Stimulated activated CD8-positive, alpha-beta memory T cell treated with anti-CD3 and anti-CD28 coated beads, Interleukin-15, amount 100 ng/mL, for 4 hours (primary cell): ENCODE measurements around the gene AASS.
A peak's percentile ranks its signal among the peaks of the same experiment; 100 is the strongest.
"Not testable (repeated sequence)": the region's sequence is repeated elsewhere in the genome, so short reads cannot be mapped to it uniquely, and the experiment has no call there.

Experiments used
- DNase-seq, 2 donors: peaks; one replicate each; pipeline ENCODE4 v3.0.0-alpha.2; 2020; ENCODE audit warnings: low read depth in 2 of 2

Gene AASS

DNA sequence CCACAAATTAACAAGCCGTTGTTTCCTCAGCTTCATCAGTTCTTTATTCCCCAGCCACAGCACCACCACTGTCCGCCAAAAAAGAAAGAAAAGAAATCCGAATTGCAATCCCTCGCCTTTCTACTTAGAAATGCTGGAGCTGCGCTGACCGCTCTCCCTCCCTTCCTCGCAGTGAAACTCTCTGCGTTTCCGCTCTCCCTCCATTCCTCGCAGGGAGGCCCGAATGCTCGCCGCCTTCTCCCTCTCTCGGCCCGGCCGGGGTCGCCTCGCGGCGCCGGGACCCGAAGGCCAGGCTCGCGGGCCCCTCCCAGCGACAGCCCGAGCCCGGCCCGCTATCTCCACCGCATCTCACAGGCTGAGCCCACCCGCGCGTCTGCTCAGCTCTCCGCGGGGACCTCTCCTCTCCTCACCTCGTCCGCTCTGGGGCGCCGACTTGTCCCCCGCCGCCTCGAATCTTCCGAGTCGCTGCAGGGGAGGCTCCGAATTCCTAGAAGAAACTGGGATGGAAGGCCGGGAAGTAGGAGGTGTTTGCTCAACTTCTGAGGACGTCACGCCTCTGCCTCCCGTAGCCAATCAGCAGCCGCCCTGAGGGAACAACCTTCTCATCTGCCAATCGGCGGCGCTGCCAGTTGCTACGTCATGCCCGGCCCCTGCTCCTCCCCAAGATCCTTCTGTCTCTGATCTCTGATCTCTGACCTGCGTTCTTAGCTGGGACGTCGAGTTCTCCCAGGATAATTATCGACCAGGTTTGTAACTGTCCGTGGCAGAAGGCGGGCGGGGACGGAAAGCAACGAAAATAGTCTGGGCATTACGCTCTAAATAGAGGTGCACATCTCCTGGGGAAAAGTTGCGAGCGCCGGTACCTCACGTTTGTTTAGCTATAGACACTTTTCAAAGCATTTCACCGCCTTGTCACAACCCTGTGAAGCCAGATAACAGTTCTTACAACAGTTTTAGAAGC is at the start of gene AASS:
TSS of gene AASS (minus strand) at position 499 of the 961 bp plus-strand sequence. CDS start 10,523 bp downstream, outside the sequence.
- DNase-seq = peak; percentile 43 to 59

DNA sequence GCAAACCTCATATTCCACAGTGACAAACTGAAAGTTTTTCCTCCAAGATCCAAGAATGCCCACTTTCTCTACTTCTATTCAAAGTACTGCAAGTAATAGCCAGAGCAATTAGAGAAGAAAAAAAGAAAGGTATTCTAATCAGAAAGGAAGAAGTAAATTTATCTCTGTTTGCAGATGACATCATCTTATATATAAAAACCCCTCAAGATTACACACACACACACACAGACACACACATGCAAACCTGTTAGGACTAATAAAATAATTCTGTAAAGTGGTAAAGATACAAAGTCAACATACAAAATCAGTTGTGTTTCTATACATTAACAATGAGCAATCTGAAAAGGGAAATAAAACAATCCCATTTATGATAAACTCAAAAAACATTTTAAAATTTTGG is 44.7 kb upstream of the AASS start:
- DNase-seq = no peak

- DNase-seq = no peak
Observed at GRCh38 chr7:122183106-122183505, 39.1 kb upstream of the AASS start.

DNA sequence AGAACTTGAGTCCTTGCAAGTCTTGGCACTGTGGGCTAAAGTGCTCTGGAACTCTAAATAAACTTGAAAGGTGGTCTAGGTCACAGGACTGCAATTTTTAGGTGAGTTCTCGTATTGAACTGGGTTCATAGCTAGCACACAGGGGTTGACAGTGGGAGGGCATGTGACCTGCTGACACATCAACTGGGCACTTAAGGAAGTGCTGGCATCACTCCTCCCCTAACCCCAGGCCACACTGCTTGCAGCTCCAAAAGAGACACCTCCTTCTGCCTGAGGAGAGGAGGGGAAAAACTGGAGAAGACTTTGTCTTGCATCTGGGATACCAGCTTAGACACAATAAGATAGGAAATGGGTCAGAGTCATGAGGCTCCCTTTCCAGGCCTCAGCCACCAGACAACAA is 38.0 kb upstream of the AASS start:
- no peak for DNase-seq

DNA sequence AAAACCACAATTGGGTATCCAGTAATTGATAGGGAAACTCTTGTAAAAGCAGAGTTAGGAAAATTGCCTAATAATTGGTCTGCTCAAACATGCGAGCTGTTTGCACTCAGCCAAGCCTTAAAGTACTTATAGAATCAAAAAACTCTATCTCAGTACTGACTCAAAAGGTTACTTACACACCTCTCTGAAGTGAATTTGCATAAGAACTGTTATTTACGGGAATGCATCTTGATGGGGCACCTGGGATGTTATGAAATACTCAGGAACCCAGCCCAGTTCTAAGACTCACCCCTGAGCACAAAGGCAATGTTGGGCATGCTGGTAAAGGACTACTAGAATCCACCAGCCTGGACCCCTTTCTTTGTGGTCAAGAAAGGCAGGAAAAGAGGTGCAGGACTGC is 28.1 kb upstream of the AASS start:
- not testable (repeated sequence) for DNase-seq

DNA sequence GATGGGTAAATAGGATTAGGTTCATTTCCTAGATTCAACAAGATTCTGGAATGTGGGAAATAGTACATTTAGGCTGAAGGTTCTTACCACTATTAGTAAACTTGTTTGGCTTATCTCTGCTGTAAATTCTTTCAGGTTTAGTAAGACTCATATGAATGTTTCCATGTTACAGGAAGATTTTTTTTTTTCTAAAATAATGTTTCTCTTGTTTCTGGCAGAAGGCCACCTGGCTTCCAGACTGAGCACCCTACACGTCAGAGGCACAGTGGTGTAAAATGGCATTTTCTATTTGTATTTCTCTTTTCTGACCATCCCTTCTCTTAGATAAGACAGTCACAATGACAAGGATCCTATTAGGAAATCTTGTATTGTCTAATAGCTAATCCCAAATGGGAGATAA is 22.7 kb upstream of the AASS start:
- no peak for DNase-seq

GRCh38 chr7:122166275-122166674 is 22.2 kb upstream of the AASS start:
- DNase-seq = no peak

DNA sequence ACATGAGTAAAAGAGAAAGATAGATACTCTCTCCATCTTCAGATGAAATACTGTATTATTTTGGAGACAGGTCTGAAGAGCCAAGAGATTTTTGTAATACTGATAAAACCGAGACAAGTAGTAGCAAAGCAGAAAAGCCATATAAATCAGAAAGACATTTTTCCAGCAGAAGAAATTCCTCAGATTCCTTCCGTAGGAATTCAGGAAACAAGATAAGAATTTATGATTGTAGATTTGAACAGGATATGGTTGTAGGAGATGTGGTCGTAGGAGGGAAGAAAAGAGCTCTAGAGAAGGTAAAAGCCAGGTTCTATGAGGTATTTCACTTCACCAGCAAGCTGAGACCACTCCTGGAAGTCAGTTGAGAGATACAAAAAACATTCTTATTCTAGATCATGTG is 17.6 kb upstream of the AASS start:
- DNase-seq = no peak

DNA sequence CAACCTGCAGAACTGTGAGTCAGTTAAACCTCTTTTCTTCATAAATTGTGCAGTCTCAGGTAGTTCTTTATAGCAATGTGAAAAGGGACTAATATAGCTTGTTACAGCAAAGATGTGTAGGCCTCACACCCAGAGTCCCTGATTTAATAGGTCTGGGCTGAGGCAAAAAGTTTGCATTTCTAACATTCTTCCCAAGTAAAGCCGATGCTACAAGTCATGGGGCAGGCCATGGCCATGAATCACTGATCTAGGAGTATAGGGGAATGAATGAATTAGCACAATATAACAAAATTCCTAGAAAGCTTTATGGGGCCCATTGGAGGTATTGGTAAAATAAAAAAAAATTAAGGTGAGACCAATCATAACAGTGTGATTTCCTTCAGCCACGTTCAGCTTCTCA is 11.5 kb upstream of the AASS start:
- no peak for DNase-seq

GRCh38 chr7:122148878-122149277 is 4.8 kb upstream of the AASS start:
- DNase-seq = no peak

- no peak for DNase-seq
Observed at GRCh38 chr7:122148081-122148480, 4.0 kb upstream of the AASS start.

GRCh38 chr7:122145937-122146645 is 2.0 kb upstream of the AASS start:
- DNase-seq = no peak

- DNase-seq = no peak
Observed at GRCh38 chr7:122143376-122143750, 686 bp downstream of the AASS start.

- no peak for DNase-seq
Observed at GRCh38 chr7:122140918-122141317, 3.1 kb downstream of the AASS start.

DNA sequence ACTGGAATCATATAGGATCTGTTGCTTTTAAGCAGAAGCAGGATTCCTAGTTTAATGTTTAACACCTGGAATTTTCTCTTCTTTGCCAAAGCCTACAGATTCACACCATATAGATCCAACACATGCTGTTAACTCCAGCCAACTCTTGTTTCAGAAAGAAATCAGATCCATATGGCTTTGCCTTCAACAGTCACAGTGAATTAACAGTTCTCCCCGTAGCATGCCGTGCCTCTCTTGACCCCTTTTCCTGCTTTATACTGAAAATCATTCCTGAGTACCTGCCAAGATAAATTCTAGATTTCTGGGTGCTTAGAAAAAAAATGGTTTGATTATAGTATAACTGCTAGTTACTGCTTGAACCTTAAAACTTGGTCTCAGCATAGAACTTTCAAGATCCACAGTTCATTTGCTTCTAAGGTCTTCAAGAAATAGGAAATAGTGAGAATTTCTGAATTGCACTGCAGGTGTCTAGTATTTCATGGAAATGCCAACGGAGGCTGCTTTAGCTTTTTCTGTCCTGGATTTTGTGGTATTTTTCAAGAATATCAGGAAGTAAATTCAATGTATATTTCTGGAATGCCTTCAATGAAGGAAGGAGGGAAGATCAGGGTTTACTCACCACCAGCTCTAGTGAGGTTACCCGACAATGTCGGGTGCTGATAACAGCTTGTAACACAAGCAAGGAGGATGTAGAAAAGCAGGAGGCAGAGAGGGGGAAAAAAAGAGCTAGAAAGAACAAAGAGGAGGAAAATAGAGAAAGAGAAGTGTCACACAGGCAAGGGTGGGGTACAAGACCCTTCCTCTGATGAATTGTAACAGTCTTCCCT is 6.6 kb downstream of the AASS start:
- DNase-seq = no peak

- no peak for DNase-seq
Observed at GRCh38 chr7:122136639-122137245, 7.3 kb downstream of the AASS start.

DNA sequence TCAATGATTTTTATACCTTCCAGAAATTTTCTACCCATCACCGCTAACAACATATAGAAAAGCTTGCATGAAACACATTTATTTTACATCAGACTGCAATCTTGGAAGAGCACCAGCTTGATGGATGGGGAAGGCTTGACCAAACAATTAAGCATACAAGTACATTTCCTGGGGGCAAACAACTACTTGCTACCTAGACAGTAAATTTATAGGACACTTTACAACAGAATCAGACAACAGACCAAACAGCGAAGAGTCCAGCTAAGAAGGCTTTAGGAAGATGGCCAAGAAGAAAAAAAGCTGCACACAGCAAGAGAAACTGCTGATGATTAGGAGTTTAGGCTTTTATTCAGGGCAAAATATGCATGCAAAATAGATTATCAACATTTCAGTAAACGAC is 8.0 kb downstream of the AASS start:
- DNase-seq = no peak

DNA sequence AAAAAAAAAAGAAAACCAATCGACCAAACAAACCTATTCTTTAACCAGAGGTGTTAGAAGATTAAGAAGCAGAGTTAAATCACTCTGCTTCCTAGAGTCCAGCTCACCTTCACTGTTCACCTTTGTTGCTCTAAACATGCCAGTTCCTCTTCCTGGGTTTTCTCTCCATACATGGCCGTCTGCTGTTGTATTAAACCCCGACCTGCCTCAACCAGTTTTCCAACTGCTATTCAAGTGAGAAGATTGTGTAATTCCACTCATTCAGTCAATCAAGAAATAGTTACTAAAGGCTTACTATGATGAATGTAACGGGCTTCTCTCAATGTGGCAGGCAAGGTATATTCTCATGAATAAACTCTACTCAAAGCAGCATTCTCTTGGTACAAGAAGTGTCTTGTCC is 8.8 kb downstream of the AASS start:
- no peak for DNase-seq

GRCh38 chr7:122134793-122135192 is 9.3 kb downstream of the AASS start:
- DNase-seq = not testable (repeated sequence)

DNA sequence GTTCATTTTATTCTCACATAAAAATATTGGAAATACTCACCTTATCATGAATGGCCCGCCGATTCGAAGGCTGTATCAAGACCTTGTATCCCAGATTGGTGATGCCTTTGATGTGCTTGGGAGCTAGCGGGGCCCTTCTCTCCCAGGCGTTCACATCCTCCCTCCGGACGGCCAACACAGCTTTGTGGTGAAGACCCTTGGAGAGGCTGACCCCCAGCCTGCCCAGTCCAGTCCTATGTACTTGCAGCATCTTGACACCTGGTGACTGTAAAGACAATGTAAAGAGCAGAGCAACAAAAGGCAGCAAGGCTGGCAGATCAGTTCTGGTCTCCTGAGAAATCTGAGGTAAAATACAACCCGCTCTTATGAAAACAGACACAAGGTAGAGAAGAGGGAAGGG is 10.6 kb downstream of the AASS start:
- no peak for DNase-seq

DNA sequence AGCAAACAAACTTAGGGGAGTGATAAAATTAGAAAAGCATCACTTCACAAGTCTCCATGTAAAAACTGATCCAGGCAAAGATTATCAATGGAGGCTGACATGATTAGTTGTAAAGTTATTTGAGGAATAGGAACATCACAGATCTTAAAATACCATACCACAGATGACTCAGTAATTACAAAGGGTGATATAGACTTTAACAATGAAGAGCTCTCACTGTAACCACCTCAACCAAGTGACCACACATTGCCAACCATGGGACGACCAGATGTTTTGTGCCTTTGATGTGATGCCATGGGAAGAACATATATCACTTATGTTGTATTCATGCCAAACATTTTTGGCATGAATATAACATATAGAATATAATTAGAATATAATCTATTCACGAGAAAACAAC is 11.7 kb downstream of the AASS start:
- no peak for DNase-seq

DNA sequence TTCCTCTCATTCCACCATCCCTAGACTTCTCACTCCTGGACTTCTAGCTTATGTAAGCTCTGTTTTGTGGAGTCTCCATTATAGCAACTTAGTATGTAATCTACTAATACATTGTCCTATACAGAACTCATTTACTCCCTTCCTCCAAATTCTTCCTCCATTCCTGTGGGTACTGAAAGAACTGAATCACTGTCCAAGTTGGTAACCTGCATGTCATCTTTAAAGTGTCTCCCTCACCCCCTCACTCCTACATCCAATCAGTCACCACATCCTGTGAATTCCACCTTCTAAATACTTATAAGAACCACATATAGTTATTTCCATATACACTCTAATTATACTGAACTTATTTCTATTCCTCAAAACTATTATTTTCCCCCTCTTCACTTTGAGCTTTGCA is 20.3 kb downstream of the AASS start:
- DNase-seq = no peak
